ENCODE results near the gene MYO9A. TPM values are rescaled to one million over a fixed set of nuclear protein-coding genes. Genes with fewer than 3 reads are reported as not detected.

Gene MYO9A
- total RNA-seq, 1 donor = 55.9 TPM

GRCh38 chr15:71800190-71800589 is 317.8 kb downstream of the MYO9A start:
- no peak for TF ChIP-seq CTCF (IDR thresholded peaks at IDR 0.05; ENCODE audit: insufficient read depth, low read length)
- DNase-seq (ENCODE audit: low read depth) = no peak
- H3K4me3 ChIP-seq (ENCODE audit: low read depth, low read length) = no peak overlapping the region

GRCh38 chr15:71798641-71799040 is 319.3 kb downstream of the MYO9A start:
- H3K4me3 ChIP-seq (ENCODE audit: low read depth, low read length) = no peak overlapping the region
- DNase-seq (ENCODE audit: low read depth) = no peak
- no peak for TF ChIP-seq CTCF (IDR thresholded peaks at IDR 0.05; ENCODE audit: insufficient read depth, low read length)

GRCh38 chr15:71792521-71792920 is 325.4 kb downstream of the MYO9A start:
- TF ChIP-seq CTCF (IDR thresholded peaks at IDR 0.05; ENCODE audit: insufficient read depth, low read length) = no peak
- H3K4me3 ChIP-seq (ENCODE audit: low read depth, low read length) = no peak overlapping the region
- DNase-seq (ENCODE audit: low read depth) = peak; percentile 48

GRCh38 chr15:71791975-71792374 is 326.0 kb downstream of the MYO9A start:
- no peak overlapping the region for H3K4me3 ChIP-seq (ENCODE audit: low read depth, low read length)
- TF ChIP-seq CTCF (IDR thresholded peaks at IDR 0.05; ENCODE audit: insufficient read depth, low read length) = no peak
- no peak for DNase-seq (ENCODE audit: low read depth)

GRCh38 chr15:71790081-71790480 is 327.9 kb downstream of the MYO9A start:
- TF ChIP-seq CTCF (IDR thresholded peaks at IDR 0.05; ENCODE audit: insufficient read depth, low read length) = no peak
- no peak overlapping the region for H3K4me3 ChIP-seq (ENCODE audit: low read depth, low read length)
- DNase-seq (ENCODE audit: low read depth) = no peak

- H3K4me3 ChIP-seq (ENCODE audit: low read depth, low read length) = no peak overlapping the region
- no peak for TF ChIP-seq CTCF (IDR thresholded peaks at IDR 0.05; ENCODE audit: insufficient read depth, low read length)
- no peak for DNase-seq (ENCODE audit: low read depth)
These were observed 328.3 kb downstream of the MYO9A start for GRCh38 chr15:71789616-71790015.
